GDM1 (cell line): ENCODE results near the gene SNN.

Experiments
- DNase-seq: peaks from one replicate; lab custom pipeline; 2025; lab: John Stamatoyannopoulos, UW

Gene SNN

GRCh38 chr16:11699234-11699894 lies 31.1 kb downstream of the SNN start:
- no peak for DNase-seq

GRCh38 chr16:11700264-11701029 lies 32.2 kb downstream of the SNN start:
- peak; percentile 12 for DNase-seq

- no peak for DNase-seq
These were observed 37.2 kb downstream of the SNN start for GRCh38 chr16:11705311-11706025.

- no peak for DNase-seq
These were observed 38.0 kb downstream of the SNN start for GRCh38 chr16:11706180-11706742.

- no peak for DNase-seq
These were observed 39.5 kb downstream of the SNN start for GRCh38 chr16:11707679-11708197.

GRCh38 chr16:11708421-11708820 lies 40.2 kb downstream of the SNN start:
- DNase-seq = no peak

- no peak for DNase-seq
These were observed 43.4 kb downstream of the SNN start for GRCh38 chr16:11711662-11712061.

- no peak for DNase-seq
These were observed 43.9 kb downstream of the SNN start for GRCh38 chr16:11712122-11712521.

- DNase-seq = no peak
These were observed 47.1 kb downstream of the SNN start for GRCh38 chr16:11715246-11715947.

GRCh38 chr16:11716336-11716735 lies 48.1 kb downstream of the SNN start:
- no peak for DNase-seq

GRCh38 chr16:11717811-11718210 lies 49.6 kb downstream of the SNN start:
- no peak for DNase-seq

- DNase-seq = no peak
These were observed 50.9 kb downstream of the SNN start for GRCh38 chr16:11719171-11719570.

- no peak for DNase-seq
These were observed 51.5 kb downstream of the SNN start for GRCh38 chr16:11719762-11720161.

GRCh38 chr16:11721781-11722467 lies 53.7 kb downstream of the SNN start:
- DNase-seq = no peak

- no peak for DNase-seq
These were observed 54.2 kb downstream of the SNN start for GRCh38 chr16:11722468-11722808.

GRCh38 chr16:11725457-11725856 lies 57.2 kb downstream of the SNN start:
- DNase-seq = no peak

- DNase-seq = no peak
These were observed 57.8 kb downstream of the SNN start for GRCh38 chr16:11726008-11726407.

GRCh38 chr16:11727796-11728543 lies 59.7 kb downstream of the SNN start:
- DNase-seq = no peak
